ENCODE measurements around the gene EPHB2. TPM values are rescaled to one million over a fixed set of nuclear protein-coding genes. Genes with fewer than 3 reads are reported as not detected.

The EPHB2 gene
- total RNA-seq, 1 donor from 2014 or later: 6.0 TPM

GRCh38 chr1:22875241-22875640, 164.6 kb downstream of the EPHB2 start:
- Histone ChIP-seq H3K9me3 (no peaks in the 10 kb centered on the region), H3K27me3 (no peaks in the 10 kb centered on the region), H3K27ac (no peak overlapping the region), H3K4me1 (no peaks in the 10 kb centered on the region), H3K36me3 (no peaks in the 10 kb centered on the region), H3K4me3 (no peak overlapping the region)
- TF ChIP-seq CTCF (IDR thresholded peaks at IDR 0.05): no peak
- no peak for ATAC-seq
- no peak for DNase-seq
- intact Hi-C loops (cut with DNase I): no loop called here

GRCh38 chr1:22875841-22876240, 165.2 kb downstream of the EPHB2 start:
- Histone ChIP-seq H3K4me3 (no peak overlapping the region), H3K27me3 (no peaks in the 10 kb centered on the region), H3K4me1 (no peaks in the 10 kb centered on the region), H3K36me3 (no peaks in the 10 kb centered on the region), H3K27ac (no peak overlapping the region), H3K9me3 (no peaks in the 10 kb centered on the region)
- no peak for DNase-seq
- TF ChIP-seq CTCF (IDR thresholded peaks at IDR 0.05): no peak
- ATAC-seq: no peak
- intact Hi-C loops (cut with DNase I): no loop called here

GRCh38 chr1:22876359-22877111, 165.9 kb downstream of the EPHB2 start:
- intact Hi-C loops (cut with DNase I): no loop called here
- no peaks in the 10 kb centered on the region for H3K27me3 ChIP-seq
- H3K27ac ChIP-seq: no peak overlapping the region
- H3K36me3 ChIP-seq: no peaks in the 10 kb centered on the region
- no peak overlapping the region for H3K4me3 ChIP-seq
- H3K4me1 ChIP-seq: no peaks in the 10 kb centered on the region
- TF ChIP-seq CTCF (IDR thresholded peaks at IDR 0.05): no peak
- no peak for ATAC-seq
- DNase-seq: no peak
- H3K9me3 ChIP-seq: no peaks in the 10 kb centered on the region

- intact Hi-C loops (cut with DNase I): no loop called here
- no peak for DNase-seq
- H3K36me3 ChIP-seq: no peaks in the 10 kb centered on the region
- TF ChIP-seq CTCF (IDR thresholded peaks at IDR 0.05): no peak
- no peak overlapping the region for H3K4me3 ChIP-seq
- H3K27ac ChIP-seq: no peak overlapping the region
- H3K9me3 ChIP-seq: no peaks in the 10 kb centered on the region
- no peaks in the 10 kb centered on the region for H3K27me3 ChIP-seq
- ATAC-seq: no peak
- no peaks in the 10 kb centered on the region for H3K4me1 ChIP-seq
These were observed 166.7 kb downstream of the EPHB2 start for GRCh38 chr1:22877112-22877915.

GRCh38 chr1:22877980-22878379, 167.3 kb downstream of the EPHB2 start:
- Histone ChIP-seq H3K4me1 (no peaks in the 10 kb centered on the region), H3K27me3 (no peaks in the 10 kb centered on the region), H3K36me3 (no peaks in the 10 kb centered on the region), H3K9me3 (no peaks in the 10 kb centered on the region), H3K27ac (no peak overlapping the region), H3K4me3 (no peak overlapping the region)
- no peak for TF ChIP-seq CTCF (IDR thresholded peaks at IDR 0.05)
- intact Hi-C loops (cut with DNase I): no loop called here
- no peak for DNase-seq
- ATAC-seq: no peak

All from upper lobe of right lung (tissue), 1 donor.